H9 (cell line): ENCODE measurements around the gene NIPAL1. TPM values are rescaled to one million over a fixed set of nuclear protein-coding genes. Genes with fewer than 3 reads are reported as not detected.

ENCODE experiments used
- DNase-seq: peaks from one replicate; pipeline ENCODE4 v3.0.0-alpha.2; 2017
- H2AFZ ChIP-seq: one replicate; pipeline ENCODE4 v1.6.1; 2013; ENCODE audit warnings: mild to moderate bottlenecking, low read length, control low read depth, moderate library complexity
- H2AK5ac ChIP-seq: 2 replicates; pipeline ENCODE4 v1.6.1; 2013; ENCODE audit warnings: low read length, control low read depth, mixed read lengths; ENCODE audit not compliant: insufficient read length
- H2BK120ac ChIP-seq: one replicate; pipeline ENCODE4 v1.6.1; 2013; ENCODE audit warnings: low read depth, mild to moderate bottlenecking, low read length, control low read depth, inconsistent platforms; ENCODE audit not compliant: poor library complexity, severe bottlenecking
- H2BK12ac ChIP-seq: 2 replicates; pipeline ENCODE4 v1.6.1; 2013; ENCODE audit warnings: low read length, control low read depth, mixed read lengths, low read depth; ENCODE audit not compliant: insufficient read length
- H2BK15ac ChIP-seq: 2 replicates; pipeline ENCODE4 v1.6.1; 2013; ENCODE audit warnings: low read depth, low read length, control low read depth
- H2BK20ac ChIP-seq: one replicate; pipeline ENCODE4 v1.6.1; 2013; ENCODE audit warnings: low read depth, mild to moderate bottlenecking, low read length, control low read depth, inconsistent platforms; ENCODE audit not compliant: poor library complexity, severe bottlenecking
- H2BK5ac ChIP-seq: 2 replicates; pipeline ENCODE4 v1.6.1; 2013; ENCODE audit warnings: low read length, control low read depth, mixed read lengths; ENCODE audit not compliant: insufficient read length
- H3K14ac ChIP-seq: 2 replicates; pipeline ENCODE4 v1.6.1; 2013; ENCODE audit warnings: low read length, control low read depth; ENCODE audit not compliant: insufficient read depth
- H3K18ac ChIP-seq: 2 replicates; pipeline ENCODE4 v1.6.1; 2013; ENCODE audit warnings: low read depth, mild to moderate bottlenecking, mixed read lengths, low read length, control low read depth; ENCODE audit not compliant: insufficient read length
- H3K23ac ChIP-seq: 2 replicates; pipeline ENCODE4 v1.6.1; 2013; ENCODE audit warnings: low read length, control low read depth, mixed read lengths, low read depth; ENCODE audit not compliant: insufficient read length
- H3K23me2 ChIP-seq: 2 replicates; pipeline ENCODE4 v1.6.1; 2013; ENCODE audit warnings: low read depth, mild to moderate bottlenecking, mixed read lengths, low read length, control low read depth; ENCODE audit not compliant: insufficient read length, poor library complexity, severe bottlenecking
- H3K27ac ChIP-seq: 2 replicates; pipeline ENCODE4 v1.5.1; 2013; ENCODE audit warnings: low read length, control low read depth, mixed read lengths, low read depth; ENCODE audit not compliant: insufficient read length
- H3K27me3 ChIP-seq: 2 replicates; pipeline ENCODE4 v1.6.1; 2013; ENCODE audit warnings: low read length, control low read depth, inconsistent platforms; ENCODE audit not compliant: insufficient read depth
- H3K4ac ChIP-seq: 2 replicates; pipeline ENCODE4 v1.6.1; 2013; ENCODE audit warnings: low read depth, mild to moderate bottlenecking, control low read depth, inconsistent platforms, low read length, moderate library complexity
- H3K4me1 ChIP-seq: 2 replicates; pipeline ENCODE4 v1.6.1; 2013; ENCODE audit warnings: low read length, control low read depth, inconsistent platforms; ENCODE audit not compliant: insufficient read depth
- H3K4me2 ChIP-seq: 2 replicates; pipeline ENCODE4 v1.6.1; 2013; ENCODE audit warnings: low read length, control low read depth, mixed read lengths; ENCODE audit not compliant: insufficient read length, insufficient read depth
- H3K56ac ChIP-seq: 2 replicates; pipeline ENCODE4 v1.6.1; 2013; ENCODE audit warnings: low read depth, mild to moderate bottlenecking, mixed read lengths, low read length, control low read depth; ENCODE audit not compliant: insufficient read length
- H3K79me1 ChIP-seq: 2 replicates; pipeline ENCODE4 v1.6.1; 2013; ENCODE audit warnings: low read depth, mild to moderate bottlenecking, moderate library complexity, low read length, control low read depth, inconsistent platforms; ENCODE audit not compliant: insufficient read depth, poor library complexity, severe bottlenecking
- H3K79me2 ChIP-seq: 2 replicates; pipeline ENCODE4 v1.6.1; 2013; ENCODE audit warnings: low read length, control low read depth, inconsistent platforms; ENCODE audit not compliant: insufficient read depth
- H3K9ac ChIP-seq: 2 replicates; pipeline ENCODE4 v1.6.1; 2013; ENCODE audit warnings: low read length, control low read depth, mixed read lengths; ENCODE audit not compliant: insufficient read length; ENCODE audit errors: extremely low read depth
- H3K9me3 ChIP-seq: one replicate; pipeline ENCODE4 v1.6.1; 2013; ENCODE audit warnings: low read depth, low read length, inconsistent platforms; ENCODE audit not compliant: control insufficient read depth
- H3T11ph ChIP-seq: one replicate; pipeline ENCODE4 v1.6.1; 2013; ENCODE audit warnings: mild to moderate bottlenecking, low read length, control low read depth, inconsistent platforms
- H4K20me1 ChIP-seq: one replicate; pipeline ENCODE4 v1.6.1; 2013; ENCODE audit not compliant: control insufficient read depth, insufficient read length, insufficient read depth
- H4K5ac ChIP-seq: 2 replicates; pipeline ENCODE4 v1.6.1; 2013; ENCODE audit warnings: low read depth, mild to moderate bottlenecking, mixed read lengths, low read length, control low read depth; ENCODE audit not compliant: insufficient read length
- H4K8ac ChIP-seq: replicated peaks from 2 replicates; pipeline ENCODE4 v1.6.1; 2013; ENCODE audit warnings: low read length, control low read depth, mixed read lengths, low read depth; ENCODE audit not compliant: insufficient read length
- H4K91ac ChIP-seq: 2 replicates; pipeline ENCODE4 v1.6.1; 2013; ENCODE audit warnings: low read depth, mild to moderate bottlenecking, moderate library complexity, mixed read lengths, low read length, control low read depth; ENCODE audit not compliant: insufficient read length
- H3K27ac Mint-ChIP-seq, 3 experiments: 2 replicates in 2 of 3; 3 replicates in 1 of 3; pipeline ENCODE4 v1.8.0; 2020 to 2021; ENCODE audit warnings: mixed read lengths in 3 of 3, mild to moderate bottlenecking in 1 of 3, moderate library complexity in 1 of 3
- H3K27me3 Mint-ChIP-seq: 2 replicates; pipeline ENCODE4 v1.8.0; 2021; ENCODE audit warnings: low read depth, mild to moderate bottlenecking, moderate library complexity, mixed read lengths
- H3K36me3 Mint-ChIP-seq, 3 experiments: 2 replicates in 2 of 3; 3 replicates in 1 of 3; pipeline ENCODE4 v1.8.0; 2020 to 2021; ENCODE audit warnings: low read depth in 3 of 3, mixed read lengths in 3 of 3; ENCODE audit not compliant: insufficient read depth in 1 of 3
- H3K4me1 Mint-ChIP-seq, 2 experiments: 2 replicates each; pipeline ENCODE4 v1.8.0; 2020; ENCODE audit warnings: mixed read lengths in 2 of 2
- H3K4me3 Mint-ChIP-seq, 2 experiments: 2 replicates in 1 of 2; 3 replicates in 1 of 2; pipeline ENCODE4 v1.8.0; 2020 to 2021; ENCODE audit warnings: mild to moderate bottlenecking in 2 of 2, mixed read lengths in 2 of 2, moderate library complexity in 1 of 2
- H3K9me3 Mint-ChIP-seq, 2 experiments: 2 replicates in 1 of 2; 3 replicates in 1 of 2; pipeline ENCODE4 v1.8.0; 2020; ENCODE audit warnings: mild to moderate bottlenecking in 2 of 2, mixed read lengths in 2 of 2, moderate library complexity in 1 of 2
- CTCF ChIP-seq: fragments of 200-600 bp; sonication (generic); conservative IDR thresholded peaks from 3 replicates; pipeline ENCODE4 v1.8.0; 2021; ENCODE audit warnings: antibody characterized with exemption, mild to moderate bottlenecking
- WGBS: extraction: QIAGEN DNeasy Blood & Tissue Kit; methylation state at CpG from one replicate; pipeline ENCODE4 v1.1.7; 2013; ENCODE audit warnings: missing lambda C conversion rate, low lambda C conversion rate, mixed read lengths; ENCODE audit not compliant: insufficient read length; ENCODE audit errors: extremely low coverage; 5-methylcytosine and 5-hydroxymethylcytosine counted together
- total RNA-seq: library from RNA; stranded (reverse); gene quantifications from 2 replicates; pipeline ENCODE4 v1.2.1, GENCODE V29; 2021

Gene NIPAL1
- total RNA-seq, 1 experiment from 2014 or later: 16.9 TPM

DNA sequence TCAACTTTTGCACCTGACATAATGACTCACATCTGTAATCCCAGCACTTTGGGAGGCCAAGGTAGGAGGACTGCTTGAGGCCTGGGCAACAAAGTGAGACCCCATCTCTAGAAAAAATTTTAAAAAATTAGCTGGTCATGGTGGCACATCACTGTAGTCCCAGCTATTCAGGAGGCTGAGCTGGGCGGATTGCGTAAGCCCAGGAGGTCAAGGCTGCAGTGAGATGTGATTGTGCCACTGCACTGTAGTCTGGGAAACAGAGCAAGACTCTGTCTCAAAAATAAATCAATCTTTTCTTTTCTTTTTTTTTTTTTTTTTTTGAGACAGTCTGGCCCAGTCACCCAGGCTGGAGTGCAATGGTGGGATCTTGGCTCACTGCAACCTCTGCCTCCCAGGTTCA lies 52.5 kb downstream of the NIPAL1 start:
- no peaks in the 10 kb centered on the region for H4K20me1 ChIP-seq
- no peaks in the 10 kb centered on the region for H3K23me2 ChIP-seq
- H4K8ac ChIP-seq: no peak overlapping the region
- no peak overlapping the region for H3T11ph ChIP-seq
- Mint-ChIP-seq H3K9me3 (no peaks in the 10 kb centered on the region), H3K36me3 (no peaks in the 10 kb centered on the region), H3K27ac (no peak overlapping the region), H3K4me3 (no peak overlapping the region), H3K27me3 (no peaks in the 10 kb centered on the region), H3K4me1 (no peaks in the 10 kb centered on the region)
- no peak overlapping the region for H3K4ac ChIP-seq
- no peaks in the 10 kb centered on the region for H3K79me1 ChIP-seq
- no peak overlapping the region for H3K4me2 ChIP-seq
- no peak overlapping the region for H3K18ac ChIP-seq
- TF ChIP-seq CTCF: no peak
- no peak overlapping the region for H3K27ac ChIP-seq
- no peak overlapping the region for H3K56ac ChIP-seq
- no peak overlapping the region for H2BK120ac ChIP-seq
- no peaks in the 10 kb centered on the region for H3K9me3 ChIP-seq
- no peak overlapping the region for H3K14ac ChIP-seq
- no peak overlapping the region for H4K91ac ChIP-seq
- no peak overlapping the region for H3K9ac ChIP-seq
- no peaks in the 10 kb centered on the region for H3K4me1 ChIP-seq
- no peak overlapping the region for H2BK5ac ChIP-seq
- H3K23ac ChIP-seq: no peak overlapping the region
- H3K27me3 ChIP-seq: no peaks in the 10 kb centered on the region
- H2BK12ac ChIP-seq: no peak overlapping the region
- no peaks in the 10 kb centered on the region for H3K79me2 ChIP-seq
- WGBS: no CpG with 5 or more reads among the region's 2 CpGs
- H2AFZ ChIP-seq: no peak overlapping the region
- no peak overlapping the region for H2BK15ac ChIP-seq
- no peak for DNase-seq
- no peak overlapping the region for H4K5ac ChIP-seq
- H2AK5ac ChIP-seq: no peak overlapping the region
- no peak overlapping the region for H2BK20ac ChIP-seq
